GM19043 (cell line): Measurements from ENCODE around the gene CTIF.

ENCODE experiments used
- ATAC-seq: cut with Tn5 transposase; IDR thresholded peaks from one replicate; pipeline ENCODE4 v1.9.1; 2021; ENCODE audit warnings: low read depth; ENCODE audit not compliant: unreplicated experiment

CTIF gene

GRCh38 chr18:48599391-48599790, 60.6 kb downstream of the CTIF start:
- ATAC-seq: no peak

- ATAC-seq: no peak
Observed at GRCh38 chr18:48600046-48600445, 61.2 kb downstream of the CTIF start.

GRCh38 chr18:48600456-48601090, 61.7 kb downstream of the CTIF start:
- ATAC-seq: no peak

- ATAC-seq: no peak
Observed at GRCh38 chr18:48601343-48601742, 62.5 kb downstream of the CTIF start.

- ATAC-seq: no peak
Observed at GRCh38 chr18:48602759-48603390, 64.0 kb downstream of the CTIF start.

GRCh38 chr18:48605408-48605845, 66.6 kb downstream of the CTIF start:
- ATAC-seq: no peak

GRCh38 chr18:48607056-48607984, 68.5 kb downstream of the CTIF start:
- ATAC-seq: no peak

GRCh38 chr18:48608581-48608980, 69.8 kb downstream of the CTIF start:
- no peak for ATAC-seq

GRCh38 chr18:48609114-48609513, 70.3 kb downstream of the CTIF start:
- no peak for ATAC-seq

GRCh38 chr18:48609820-48610815, 71.3 kb downstream of the CTIF start:
- no peak for ATAC-seq

GRCh38 chr18:48611203-48611602, 72.4 kb downstream of the CTIF start:
- ATAC-seq: no peak

GRCh38 chr18:48611785-48612480, 73.1 kb downstream of the CTIF start:
- no peak for ATAC-seq

- no peak for ATAC-seq
Observed at GRCh38 chr18:48612511-48612910, 73.7 kb downstream of the CTIF start.

GRCh38 chr18:48612917-48613316, 74.1 kb downstream of the CTIF start:
- ATAC-seq: no peak

GRCh38 chr18:48613589-48614404, 75.0 kb downstream of the CTIF start:
- ATAC-seq: no peak

- ATAC-seq: no peak
Observed at GRCh38 chr18:48615566-48616401, 77.0 kb downstream of the CTIF start.

GRCh38 chr18:48616484-48617255, 77.8 kb downstream of the CTIF start:
- no peak for ATAC-seq
